BE2C (cell line): ENCODE measurements around the gene TMEM229A.
"Not testable (repeated sequence)": the region's sequence is repeated elsewhere in the genome, so short reads cannot be mapped to it uniquely, and the experiment has no call there.

Experiments
- DNase-seq: peaks from one replicate; pipeline ENCODE4 v3.0.0-alpha.2; 2020
- H3K27me3 ChIP-seq: fragments of 250-450 bp; sonication (Bioruptor Pico); 2 replicates; pipeline ENCODE4 v1.5.1; 2020; ENCODE audit warnings: mild to moderate bottlenecking
- H3K36me3 ChIP-seq: fragments of 250-450 bp; sonication (Bioruptor Pico); 2 replicates; pipeline ENCODE4 v1.5.1; 2020; ENCODE audit warnings: mild to moderate bottlenecking
- H3K4me1 ChIP-seq: fragments of 250-450 bp; sonication (Bioruptor Pico); 2 replicates; pipeline ENCODE4 v1.5.1; 2020
- H3K4me3 ChIP-seq: 2 replicates; pipeline ENCODE4 v1.5.1; 2011; ENCODE audit warnings: low read depth, low read length
- H3K9me3 ChIP-seq: fragments of 250-450 bp; sonication (Bioruptor Pico); 2 replicates; pipeline ENCODE4 v1.5.1; 2020
- TF ChIP-seq, protein P1 (sequence below): IDR thresholded peaks from 2 replicates; pipeline ENCODE4 v1.5.1; 2012; ENCODE audit warnings: mild to moderate bottlenecking, low read depth, low read length

Gene TMEM229A

DNA sequence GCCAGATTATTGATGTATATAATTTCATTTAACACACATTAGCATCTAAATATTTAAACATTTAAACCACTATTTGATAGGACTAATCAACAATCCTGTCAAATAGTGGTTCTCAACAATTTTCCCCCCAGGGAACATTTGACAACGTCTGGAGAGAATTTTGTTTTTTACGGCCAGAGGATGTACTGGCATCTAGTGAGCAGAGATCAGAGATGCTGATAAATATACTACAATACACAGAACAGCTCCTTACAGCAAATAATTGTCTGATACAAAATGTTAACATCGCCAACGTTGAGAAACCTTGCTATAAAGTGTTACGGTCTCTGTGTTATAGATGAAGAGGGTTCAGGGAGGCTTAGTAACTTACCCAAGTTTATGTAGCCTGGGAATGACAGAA is 25.0 kb upstream of the TMEM229A start:
- no peak overlapping the region for H3K4me3 ChIP-seq
- H3K4me1 ChIP-seq: 0 out of 2 replicates have a peak, but pooled peaks cover 3% of the 10 kb centered on the region
- no peaks in the 10 kb centered on the region for H3K9me3 ChIP-seq
- no peak for DNase-seq
- H3K36me3 ChIP-seq: no peaks in the 10 kb centered on the region
- no peaks in the 10 kb centered on the region for H3K27me3 ChIP-seq
- TF ChIP-seq, protein P1, sequence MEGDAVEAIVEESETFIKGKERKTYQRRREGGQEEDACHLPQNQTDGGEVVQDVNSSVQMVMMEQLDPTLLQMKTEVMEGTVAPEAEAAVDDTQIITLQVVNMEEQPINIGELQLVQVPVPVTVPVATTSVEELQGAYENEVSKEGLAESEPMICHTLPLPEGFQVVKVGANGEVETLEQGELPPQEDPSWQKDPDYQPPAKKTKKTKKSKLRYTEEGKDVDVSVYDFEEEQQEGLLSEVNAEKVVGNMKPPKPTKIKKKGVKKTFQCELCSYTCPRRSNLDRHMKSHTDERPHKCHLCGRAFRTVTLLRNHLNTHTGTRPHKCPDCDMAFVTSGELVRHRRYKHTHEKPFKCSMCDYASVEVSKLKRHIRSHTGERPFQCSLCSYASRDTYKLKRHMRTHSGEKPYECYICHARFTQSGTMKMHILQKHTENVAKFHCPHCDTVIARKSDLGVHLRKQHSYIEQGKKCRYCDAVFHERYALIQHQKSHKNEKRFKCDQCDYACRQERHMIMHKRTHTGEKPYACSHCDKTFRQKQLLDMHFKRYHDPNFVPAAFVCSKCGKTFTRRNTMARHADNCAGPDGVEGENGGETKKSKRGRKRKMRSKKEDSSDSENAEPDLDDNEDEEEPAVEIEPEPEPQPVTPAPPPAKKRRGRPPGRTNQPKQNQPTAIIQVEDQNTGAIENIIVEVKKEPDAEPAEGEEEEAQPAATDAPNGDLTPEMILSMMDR: no peak

DNA sequence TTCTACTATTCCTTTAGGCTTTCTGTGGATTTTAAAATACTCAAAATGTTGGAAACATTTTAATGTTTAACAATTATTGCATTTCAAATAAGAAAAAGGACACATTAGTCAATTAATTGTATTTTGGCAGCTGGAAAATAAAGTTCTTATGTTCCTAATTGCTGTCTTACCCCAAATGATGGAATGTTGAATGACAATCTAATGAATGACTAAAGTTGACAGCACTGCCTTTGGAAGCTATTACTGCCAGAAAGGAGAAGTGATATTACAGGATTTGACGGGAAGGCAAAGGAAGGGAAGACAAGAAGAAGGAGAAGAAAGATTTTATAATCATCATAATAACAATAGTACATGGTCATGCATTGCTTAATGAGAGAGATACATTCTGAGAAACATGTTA is 23.4 kb upstream of the TMEM229A start:
- no peaks in the 10 kb centered on the region for H3K9me3 ChIP-seq
- TF ChIP-seq, protein P1: no peak

DNA sequence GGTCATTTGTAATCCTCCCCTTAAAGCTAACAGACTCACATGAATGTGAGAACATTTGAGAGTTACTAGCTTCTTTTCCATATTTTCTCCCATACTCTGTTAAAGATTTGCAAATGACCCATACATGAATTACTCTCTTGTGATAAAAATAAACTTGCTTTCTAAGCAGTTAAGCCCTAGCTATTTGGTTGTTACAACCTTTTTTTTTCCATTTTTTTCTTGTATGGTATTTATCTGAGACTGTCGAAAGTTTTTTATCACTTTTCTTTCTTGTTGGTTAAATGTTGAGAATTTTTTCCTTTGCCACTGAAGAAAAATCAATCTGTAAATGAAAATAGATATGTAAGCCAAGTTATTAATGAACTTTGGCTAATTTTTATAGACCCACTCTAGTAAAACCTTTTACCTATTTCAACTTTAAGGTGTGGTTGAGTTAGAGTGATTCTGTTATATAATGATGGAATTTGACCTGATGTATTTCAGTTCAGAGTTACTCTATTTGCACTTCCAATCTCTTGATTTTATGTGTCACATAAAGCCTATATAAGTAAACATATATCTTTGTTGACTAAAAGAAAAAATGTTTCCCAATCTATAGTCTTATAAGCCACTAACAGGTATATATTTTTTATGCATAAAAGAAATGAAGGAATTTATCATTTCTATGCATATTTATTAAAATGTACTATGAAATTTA is 19.0 kb upstream of the TMEM229A start:
- TF ChIP-seq, protein P1: no peak
- DNase-seq: no peak
- H3K4me3 ChIP-seq: no peak overlapping the region

More for the DNA sequence above, 23.4 kb upstream of the TMEM229A start:
- Histone ChIP-seq H3K4me3 (no peak overlapping the region), H3K27me3 (no peaks in the 10 kb centered on the region), H3K36me3 (no peaks in the 10 kb centered on the region), H3K4me1 (0 out of 2 replicates have a peak, but pooled peaks cover 3% of the 10 kb centered on the region)
- no peak for DNase-seq

DNA sequence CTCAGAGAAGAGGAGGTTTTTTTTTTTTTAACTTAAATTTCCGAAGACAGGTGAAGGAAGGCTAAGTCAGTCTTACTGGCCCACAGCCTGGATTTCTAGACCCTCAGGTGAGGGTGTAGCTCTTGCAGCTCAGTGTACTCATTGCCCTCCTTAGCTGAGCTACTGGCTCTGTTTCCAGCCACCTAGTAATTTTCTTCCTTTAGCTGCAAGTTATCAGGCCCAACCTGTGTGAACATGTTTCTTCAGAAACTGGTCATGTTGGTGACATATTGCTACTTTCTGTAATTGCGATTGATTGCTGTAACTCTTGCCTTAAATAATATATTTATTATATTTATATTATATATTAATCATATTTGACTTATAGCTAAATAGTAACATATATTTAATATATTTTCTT is 10.0 kb upstream of the TMEM229A start:
- no peaks in the 10 kb centered on the region for H3K4me1 ChIP-seq
- DNase-seq: no peak
- no peaks in the 10 kb centered on the region for H3K36me3 ChIP-seq
- no peaks in the 10 kb centered on the region for H3K9me3 ChIP-seq
- TF ChIP-seq, protein P1: no peak
- H3K27me3 ChIP-seq: no peaks in the 10 kb centered on the region
- H3K4me3 ChIP-seq: no peak overlapping the region

More for the DNA sequence above, 19.0 kb upstream of the TMEM229A start:
- no peaks in the 10 kb centered on the region for H3K27me3 ChIP-seq
- no peaks in the 10 kb centered on the region for H3K36me3 ChIP-seq
- H3K4me1 ChIP-seq: no peaks in the 10 kb centered on the region
- no peaks in the 10 kb centered on the region for H3K9me3 ChIP-seq

DNA sequence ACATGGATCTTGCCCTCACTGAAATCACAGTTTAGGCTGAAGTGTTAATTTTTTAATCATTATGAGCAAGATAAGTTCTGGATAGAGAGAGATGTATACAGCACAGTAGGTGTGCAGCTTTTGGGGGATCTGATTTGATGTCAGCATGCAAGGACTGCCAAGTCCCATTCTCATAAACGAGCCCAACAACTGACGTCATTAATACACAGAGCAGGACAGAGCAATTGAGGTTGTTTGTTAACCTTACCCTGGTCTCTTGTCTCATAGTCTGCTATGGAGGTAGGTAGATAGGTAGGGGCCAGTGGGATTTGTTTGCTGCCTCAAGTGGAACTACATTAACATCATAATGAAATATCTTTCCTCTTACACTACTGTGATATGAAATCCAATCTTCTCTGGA is 8.6 kb upstream of the TMEM229A start:
- no peaks in the 10 kb centered on the region for H3K4me1 ChIP-seq
- no peaks in the 10 kb centered on the region for H3K9me3 ChIP-seq
- H3K27me3 ChIP-seq: no peaks in the 10 kb centered on the region
- no peaks in the 10 kb centered on the region for H3K36me3 ChIP-seq
- TF ChIP-seq, protein P1: no peak
- DNase-seq: no peak
- no peak overlapping the region for H3K4me3 ChIP-seq

DNA sequence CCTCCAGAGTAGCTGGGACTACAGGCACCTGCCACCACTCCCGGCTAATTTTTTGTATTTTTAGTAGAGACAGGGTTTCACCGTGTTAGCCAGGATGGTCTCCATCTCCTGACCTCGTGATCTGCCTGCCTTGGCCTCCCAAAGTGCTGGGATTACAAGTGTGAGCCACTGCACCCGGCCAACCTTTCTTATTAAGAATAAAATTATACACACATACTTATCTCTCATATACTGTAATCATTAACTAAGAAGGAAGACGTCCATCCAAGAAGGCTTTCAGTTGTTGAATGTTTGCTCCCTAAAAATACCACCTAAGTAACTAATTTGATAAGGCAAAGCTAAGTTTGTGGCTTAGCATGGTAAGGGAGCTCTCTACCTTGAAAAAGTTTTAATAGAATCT is 5.0 kb upstream of the TMEM229A start:
- H3K36me3 ChIP-seq, H3K4me1 ChIP-seq, H3K9me3 ChIP-seq, DNase-seq, H3K27me3 ChIP-seq, H3K4me3 ChIP-seq: not testable (repeated sequence)
